HG03108 (cell line): ENCODE data around the gene BUB1B.
"Not testable (repeated sequence)": the region's sequence is repeated elsewhere in the genome, so short reads cannot be mapped to it uniquely, and the experiment has no call there.

ENCODE experiments used
- ATAC-seq: cut with Tn5 transposase; IDR thresholded peaks from one replicate; pipeline ENCODE4 v1.9.1; 2021; ENCODE audit warnings: moderate library complexity; ENCODE audit not compliant: unreplicated experiment

The BUB1B gene, protein sequence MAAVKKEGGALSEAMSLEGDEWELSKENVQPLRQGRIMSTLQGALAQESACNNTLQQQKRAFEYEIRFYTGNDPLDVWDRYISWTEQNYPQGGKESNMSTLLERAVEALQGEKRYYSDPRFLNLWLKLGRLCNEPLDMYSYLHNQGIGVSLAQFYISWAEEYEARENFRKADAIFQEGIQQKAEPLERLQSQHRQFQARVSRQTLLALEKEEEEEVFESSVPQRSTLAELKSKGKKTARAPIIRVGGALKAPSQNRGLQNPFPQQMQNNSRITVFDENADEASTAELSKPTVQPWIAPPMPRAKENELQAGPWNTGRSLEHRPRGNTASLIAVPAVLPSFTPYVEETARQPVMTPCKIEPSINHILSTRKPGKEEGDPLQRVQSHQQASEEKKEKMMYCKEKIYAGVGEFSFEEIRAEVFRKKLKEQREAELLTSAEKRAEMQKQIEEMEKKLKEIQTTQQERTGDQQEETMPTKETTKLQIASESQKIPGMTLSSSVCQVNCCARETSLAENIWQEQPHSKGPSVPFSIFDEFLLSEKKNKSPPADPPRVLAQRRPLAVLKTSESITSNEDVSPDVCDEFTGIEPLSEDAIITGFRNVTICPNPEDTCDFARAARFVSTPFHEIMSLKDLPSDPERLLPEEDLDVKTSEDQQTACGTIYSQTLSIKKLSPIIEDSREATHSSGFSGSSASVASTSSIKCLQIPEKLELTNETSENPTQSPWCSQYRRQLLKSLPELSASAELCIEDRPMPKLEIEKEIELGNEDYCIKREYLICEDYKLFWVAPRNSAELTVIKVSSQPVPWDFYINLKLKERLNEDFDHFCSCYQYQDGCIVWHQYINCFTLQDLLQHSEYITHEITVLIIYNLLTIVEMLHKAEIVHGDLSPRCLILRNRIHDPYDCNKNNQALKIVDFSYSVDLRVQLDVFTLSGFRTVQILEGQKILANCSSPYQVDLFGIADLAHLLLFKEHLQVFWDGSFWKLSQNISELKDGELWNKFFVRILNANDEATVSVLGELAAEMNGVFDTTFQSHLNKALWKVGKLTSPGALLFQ

DNA sequence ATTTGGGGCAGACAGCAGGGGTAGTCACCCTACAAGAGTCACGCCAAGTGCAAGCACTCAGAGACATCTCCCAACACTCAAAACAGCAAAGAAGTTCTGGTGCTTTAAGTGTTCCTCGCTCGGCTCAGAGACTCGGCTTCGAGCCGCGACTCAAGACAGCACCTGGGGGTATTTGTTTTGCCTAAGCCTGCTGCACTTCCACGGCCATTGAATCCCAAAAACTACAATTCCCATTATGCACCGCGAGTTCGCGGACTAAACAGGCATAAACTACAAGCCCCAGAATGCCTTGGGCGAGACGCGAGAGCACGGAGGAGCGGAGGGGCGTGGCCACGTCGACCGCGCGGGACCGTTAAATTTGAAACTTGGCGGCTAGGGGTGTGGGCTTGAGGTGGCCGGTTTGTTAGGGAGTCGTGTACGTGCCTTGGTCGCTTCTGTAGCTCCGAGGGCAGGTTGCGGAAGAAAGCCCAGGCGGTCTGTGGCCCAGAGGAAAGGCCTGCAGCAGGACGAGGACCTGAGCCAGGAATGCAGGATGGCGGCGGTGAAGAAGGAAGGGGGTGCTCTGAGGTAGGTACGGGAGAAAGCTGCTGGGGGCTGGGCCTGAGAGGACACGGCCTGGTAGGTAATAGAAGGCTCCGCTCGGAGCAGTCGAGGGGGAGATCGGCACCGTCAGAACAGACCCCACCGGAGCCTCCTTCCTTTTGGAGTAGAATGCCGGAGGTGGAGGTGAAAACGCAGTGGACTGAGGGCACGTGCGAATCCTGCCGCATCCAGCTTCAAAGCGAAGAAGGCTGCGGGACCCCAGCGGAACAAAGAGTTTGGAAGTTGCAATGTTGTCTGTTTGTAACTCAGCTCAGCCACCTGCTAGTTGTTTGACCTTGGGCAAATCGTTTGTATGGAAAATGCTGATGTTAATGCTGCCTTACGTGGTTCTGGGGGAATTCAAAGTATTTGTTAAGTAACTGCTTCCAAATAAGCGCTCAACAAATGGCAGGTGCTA, at the start of gene BUB1B:
TSS of gene BUB1B (plus strand) at position 381 of the 1,000 bp plus-strand sequence. CDS start at position 533, 152 bp downstream.
- peak; percentile 82 for ATAC-seq

DNA sequence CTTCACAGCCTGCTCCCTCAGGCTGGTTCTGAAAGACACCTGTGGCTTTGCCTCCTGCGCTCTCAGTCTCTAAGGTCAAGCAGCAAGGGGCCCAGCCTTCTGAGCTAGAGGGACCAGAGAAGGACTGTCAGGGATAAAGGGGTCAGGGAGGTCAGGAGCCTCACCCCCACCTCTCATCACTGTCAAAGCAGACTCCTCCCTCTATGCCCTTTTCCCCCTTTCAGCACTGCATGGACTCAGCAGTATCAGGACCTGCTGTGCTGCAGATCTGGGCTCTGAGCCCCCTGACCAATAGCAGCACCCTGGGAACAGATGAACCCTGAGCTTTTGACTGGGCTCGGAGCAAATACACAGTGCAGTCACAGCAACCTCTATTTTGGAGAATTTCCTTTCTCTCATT, 49.0 kb upstream of the BUB1B start:
- no peak for ATAC-seq

DNA sequence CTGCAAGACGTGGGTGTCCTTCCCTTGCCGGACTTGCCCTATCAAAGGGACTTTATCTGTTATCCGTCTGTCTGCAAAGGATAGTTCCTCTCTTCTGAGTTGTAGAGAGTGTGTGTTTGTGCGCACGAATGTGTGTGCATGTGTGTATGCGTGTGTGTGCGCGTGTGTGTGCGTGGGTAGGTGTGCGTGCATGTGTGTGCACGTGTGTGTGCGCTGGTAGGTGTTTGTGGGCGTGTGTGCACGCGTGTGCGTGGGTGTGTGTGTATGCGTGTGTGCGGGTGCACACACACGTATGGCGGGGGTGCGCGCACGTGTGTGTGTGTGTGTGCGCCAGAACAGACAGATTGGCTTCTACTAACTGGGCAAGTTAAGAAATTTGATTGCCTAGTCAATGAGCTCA, 48.1 kb upstream of the BUB1B start:
- ATAC-seq: no peak

DNA sequence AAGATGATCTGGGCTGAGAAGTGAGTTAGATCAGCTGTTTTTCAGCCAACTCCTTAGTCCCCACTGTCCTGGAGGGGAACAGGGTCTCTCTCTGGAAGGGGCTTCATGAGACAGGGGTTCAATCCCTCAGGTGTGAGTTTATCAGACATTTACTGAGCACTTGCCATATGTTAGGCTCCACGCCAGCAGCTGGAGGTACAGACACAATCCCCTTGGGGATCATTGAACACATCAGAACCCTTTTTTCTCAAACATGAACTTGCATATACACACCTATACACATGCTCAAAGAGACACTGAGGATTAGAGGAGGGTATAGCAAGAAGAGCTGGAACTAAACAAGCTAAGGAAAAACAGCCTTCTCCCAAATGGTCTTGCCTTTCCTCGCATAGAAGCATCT, 46.7 kb upstream of the BUB1B start:
- no peak for ATAC-seq

DNA sequence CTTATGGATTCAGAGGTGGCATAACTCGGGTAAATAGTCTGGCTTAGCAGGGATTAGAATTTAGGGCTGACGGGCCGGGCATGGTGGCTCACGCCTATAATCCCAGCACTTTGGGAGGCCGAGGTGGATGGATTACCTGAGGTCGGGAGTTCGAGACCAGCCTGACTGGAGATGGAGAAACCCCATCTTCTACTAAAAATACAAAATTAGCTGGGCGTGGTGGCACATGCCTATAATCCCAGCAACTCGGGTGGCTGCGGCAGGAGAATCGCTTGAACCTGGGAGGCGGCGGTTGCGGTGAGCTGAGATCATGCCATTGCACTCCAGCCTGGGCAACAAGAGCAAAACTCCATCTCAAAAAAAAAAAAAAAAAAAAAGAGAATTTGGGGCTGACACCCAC, 45.8 kb upstream of the BUB1B start:
- ATAC-seq: not testable (repeated sequence)

DNA sequence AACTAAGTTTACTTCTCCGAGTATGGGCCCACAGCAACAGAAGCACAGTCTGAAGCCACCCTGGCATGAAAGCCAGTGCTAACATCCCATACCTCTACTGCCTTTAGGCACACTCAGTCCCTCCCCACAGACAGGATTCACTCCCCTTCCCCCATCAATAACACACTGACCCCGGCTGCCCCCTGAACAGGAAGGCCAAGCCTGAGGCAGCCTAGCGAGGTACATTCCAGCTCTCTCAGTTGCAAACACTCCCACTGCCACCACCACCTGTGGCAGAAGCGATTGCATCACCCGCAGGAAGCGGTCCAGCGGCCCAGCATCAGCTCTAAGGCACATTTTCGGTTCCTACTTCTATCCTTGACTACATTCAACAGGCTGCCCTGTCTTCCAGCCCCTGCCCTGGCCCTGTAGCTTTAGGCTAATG, 45.2 kb upstream of the BUB1B start:
- ATAC-seq: peak; percentile 94

DNA sequence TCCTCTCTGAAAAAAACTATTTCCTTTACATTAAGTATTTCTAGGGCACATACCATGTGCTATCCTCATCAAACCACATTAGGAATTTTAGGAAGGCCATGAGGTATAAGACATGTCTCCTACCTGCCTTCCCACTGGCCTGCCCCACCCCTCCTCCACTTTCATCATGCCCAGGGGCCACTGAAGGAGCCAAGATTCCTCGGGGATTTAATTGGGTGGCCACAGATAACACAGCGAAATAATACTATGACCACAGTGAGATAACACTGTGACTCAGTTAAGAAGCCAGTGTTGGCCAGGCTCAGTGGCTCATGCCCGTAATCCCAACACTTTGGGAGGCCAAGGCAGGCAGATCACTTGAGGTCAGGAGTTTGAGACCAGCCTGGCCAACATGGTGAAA, 42.4 kb upstream of the BUB1B start:
- no peak for ATAC-seq

DNA sequence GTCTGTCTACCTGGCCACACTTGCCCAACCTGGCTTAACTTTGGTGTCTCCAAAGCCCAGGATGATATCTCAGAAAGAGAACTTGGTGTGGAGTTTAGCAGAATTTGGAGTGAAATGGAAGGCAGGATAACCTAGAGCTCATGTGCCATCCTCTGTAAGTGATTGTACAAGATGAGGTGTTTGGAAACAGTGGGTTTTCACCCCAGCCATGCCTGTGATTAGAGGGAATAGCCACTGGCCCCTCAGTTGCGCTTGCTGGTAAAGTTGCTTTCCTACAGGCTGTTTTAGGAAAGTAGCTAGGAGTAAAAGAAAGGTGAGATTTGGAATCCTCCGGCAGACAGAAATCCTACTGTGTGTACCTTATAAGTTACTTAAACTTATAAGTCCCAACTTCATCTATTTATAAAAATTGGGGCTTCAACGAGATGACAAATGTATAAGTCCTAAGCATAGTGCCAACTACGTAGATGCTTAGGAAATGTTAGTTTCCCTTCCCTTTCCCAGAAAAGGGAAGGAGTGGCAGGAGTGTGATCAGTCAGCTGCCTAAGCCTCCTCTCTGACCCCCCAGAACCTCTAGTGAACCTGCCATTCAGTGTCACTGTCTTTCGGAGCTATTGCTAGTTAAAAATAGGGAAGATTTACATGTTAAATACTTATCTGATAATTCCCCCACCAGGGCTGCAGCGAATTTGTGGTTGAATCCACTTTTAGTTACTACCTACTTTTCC, 38.8 kb upstream of the BUB1B start:
- ATAC-seq: no peak

DNA sequence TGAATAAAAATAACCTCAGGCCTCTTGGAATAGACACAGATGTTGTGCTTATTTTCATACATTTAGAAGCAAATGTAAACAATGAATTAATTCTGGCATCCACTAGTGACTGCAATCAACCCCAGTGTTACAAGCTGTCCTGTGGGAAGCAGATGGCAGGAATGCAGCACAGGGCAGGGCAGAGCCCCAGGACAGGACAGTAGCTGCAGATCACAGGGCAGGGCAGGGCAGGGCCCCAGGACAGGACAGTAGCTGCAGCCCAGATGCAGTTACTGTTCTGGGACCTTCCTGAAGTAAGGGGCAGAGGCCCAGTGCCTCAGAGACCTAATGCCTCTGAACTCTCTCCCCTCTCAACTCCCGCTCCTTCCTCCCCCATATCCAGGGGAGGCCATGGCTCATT, 37.9 kb upstream of the BUB1B start:
- not testable (repeated sequence) for ATAC-seq

DNA sequence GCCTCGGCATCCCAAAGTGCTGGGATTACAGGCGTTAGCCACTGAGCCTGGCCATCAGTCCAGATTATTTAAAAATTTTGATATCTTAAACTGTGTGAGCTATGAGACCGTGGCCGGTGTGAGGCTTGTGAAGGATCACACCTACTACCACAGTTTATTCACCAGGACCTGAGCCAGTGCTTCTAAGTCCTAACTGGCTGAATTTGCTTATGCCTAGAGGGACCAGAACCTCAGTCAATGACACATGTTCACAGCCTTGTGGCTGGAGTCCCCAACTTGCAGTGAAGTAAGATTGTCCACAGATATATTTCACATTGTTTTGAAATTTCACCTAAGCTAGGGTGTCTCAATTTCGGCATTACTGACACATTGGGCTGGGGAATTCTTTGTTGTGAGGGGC, 37.0 kb upstream of the BUB1B start:
- ATAC-seq: not testable (repeated sequence)

DNA sequence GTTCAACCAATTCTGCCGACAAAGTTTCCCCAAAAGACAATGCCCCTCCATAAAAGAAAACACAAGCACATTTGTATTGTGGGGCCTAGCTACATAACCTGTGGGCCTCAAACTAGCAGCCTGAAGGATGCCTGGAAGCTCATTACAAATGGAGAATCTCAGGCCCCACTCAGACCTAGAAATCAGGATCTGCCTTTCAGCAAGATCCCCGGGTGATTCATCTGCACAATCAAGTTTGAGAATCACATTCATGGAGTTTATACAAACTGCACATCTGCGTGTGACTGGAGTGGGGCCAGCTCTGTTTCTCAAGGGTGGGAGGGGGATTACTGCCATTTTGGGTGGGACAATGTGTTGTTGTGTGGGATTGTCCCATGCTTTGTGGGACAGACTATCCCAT, 36.5 kb upstream of the BUB1B start:
- not testable (repeated sequence) for ATAC-seq

DNA sequence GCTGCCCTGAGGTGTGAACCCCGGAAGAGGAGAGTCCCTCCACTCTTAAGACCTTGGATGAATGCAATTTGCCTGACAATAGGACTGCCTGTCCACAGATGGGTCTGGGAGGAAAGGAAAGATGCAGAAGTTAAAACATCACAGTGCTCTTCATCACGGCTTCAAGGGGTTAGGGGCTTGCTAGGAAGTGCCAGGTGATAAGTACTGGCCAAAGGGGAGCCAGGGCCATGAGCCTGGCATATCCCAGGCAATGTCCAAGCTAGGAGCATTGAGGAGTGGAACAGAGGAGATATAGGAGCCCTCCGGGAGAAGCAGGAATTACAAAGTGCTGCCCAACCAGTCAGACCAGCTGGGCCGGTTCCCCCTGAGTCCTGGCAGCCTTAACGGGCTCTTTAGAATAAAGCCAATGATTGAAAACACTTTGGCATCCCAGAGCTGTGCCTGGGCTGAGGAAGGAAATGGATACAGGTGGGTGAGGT, 36.0 kb upstream of the BUB1B start:
- not testable (repeated sequence) for ATAC-seq

DNA sequence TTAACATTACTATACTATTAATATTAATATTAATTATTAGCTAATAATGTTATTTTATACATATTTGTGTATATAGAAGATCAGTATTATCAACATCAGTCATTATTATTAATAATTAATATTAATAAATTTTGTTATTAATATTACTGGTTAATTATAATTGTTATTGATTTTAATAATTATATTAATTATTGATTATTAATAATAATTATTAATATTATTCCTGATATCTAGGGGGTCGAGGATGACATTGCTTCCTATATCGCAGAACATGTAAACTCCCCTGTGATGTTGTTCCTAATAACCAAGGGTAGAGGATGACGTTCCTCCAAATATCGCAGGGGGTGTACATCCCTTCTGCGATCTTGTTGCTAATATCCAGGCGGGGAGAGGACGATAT, 34.9 kb upstream of the BUB1B start:
- no peak for ATAC-seq

DNA sequence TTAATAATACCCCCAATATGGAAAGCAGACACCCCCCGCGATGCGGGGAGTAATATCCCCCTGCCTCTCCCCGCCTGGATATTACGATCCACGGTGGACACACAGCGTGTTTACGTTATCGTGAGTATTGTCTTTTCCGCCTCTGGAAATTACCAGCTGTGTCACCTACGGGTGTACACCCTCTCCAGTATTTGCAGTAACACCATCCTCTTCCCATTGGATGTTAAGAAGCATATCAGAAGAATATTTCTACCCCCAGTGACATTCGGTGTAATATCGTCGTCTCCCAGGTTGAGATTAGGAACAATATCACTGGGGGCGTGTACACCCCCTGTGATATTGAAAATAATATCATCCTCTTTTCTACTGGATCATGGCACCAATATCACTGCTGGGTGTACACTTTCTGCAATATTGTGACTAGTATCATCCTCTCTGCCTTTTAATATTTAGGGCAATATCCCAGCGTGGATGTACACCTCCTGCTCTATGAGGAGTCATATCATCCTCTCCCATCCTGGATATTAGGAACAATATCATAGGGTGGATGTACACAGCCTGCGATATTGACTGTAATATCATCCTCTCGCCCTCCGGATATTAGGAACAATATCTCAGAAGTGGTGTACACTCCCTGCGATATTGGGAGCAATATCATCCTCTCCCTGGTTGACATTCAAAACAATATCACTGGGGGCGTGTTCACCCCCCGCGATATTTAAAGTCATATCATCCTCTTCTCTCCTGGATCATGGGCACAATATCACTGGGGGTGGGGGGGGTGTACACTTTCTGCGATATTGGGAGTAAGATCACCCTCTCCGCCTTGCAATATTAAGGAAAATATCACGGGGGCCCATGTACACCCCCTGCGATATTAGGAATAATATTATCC, 31.9 kb upstream of the BUB1B start:
- no peak for ATAC-seq

DNA sequence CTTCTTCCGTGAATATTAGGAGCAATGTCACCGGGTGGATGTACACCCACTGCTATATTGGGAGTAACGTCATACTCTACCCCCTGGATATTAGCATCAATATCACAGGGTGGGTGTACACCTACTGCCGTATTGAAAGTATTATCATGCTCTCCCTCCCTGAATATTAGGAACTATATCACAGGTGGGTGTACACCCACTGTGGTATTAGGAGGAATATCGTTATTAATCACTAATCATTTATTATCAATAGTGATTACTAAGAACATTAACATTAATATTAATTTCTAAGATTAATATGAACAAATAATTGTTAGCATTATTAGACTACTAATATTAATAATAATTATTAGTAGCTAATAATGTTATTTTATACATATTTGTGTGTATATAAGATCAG, 30.8 kb upstream of the BUB1B start:
- ATAC-seq: no peak

DNA sequence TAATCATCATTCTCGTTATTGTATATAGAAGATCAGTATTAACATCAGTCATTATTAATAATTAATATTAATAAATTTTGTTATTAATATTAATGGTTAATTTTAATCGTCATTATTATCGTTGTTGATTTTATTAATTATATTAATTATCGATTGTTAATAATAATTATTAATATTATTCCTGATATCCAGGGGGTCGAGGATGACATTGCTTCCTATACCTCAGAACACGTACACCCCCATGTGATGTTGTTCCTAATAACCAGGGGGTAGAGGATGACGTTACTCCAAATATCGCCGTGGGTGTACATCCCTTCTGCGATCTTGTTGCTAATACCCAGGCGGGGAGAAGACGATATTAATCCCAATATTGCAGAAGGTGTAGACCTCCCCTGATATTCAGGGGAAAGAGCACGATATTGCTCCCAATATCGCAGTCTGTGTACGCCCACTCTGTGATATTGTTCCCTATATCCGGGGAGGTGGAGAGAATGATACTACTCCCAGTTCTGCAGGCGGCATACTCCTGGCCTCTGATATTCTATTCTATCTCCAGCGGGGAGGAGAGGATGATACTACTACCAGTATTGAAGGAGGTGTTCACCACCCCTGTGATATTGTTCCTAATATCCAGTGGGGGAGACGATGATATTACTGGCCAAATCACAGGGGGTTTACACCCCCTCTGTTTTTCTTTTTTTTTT, 29.9 kb upstream of the BUB1B start:
- ATAC-seq: no peak

DNA sequence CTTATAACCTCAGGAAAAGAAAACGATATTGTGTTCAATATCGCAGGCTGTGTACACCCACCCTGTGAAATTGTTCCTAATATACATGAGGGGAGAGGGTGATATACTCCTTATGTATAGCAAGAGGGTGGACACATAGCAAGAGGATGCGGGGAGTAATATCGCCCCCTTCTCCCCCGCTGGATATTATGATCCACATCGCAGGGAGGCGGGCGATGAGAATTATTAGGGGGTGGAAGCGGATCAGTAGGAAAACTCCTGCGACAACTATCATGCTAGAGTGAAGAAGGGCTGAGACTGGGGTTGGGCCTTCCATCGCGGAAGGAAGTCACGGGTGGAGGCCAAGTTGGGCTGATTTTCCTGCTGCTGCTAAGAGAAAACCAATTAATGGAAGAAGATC, 27.3 kb upstream of the BUB1B start:
- no peak for ATAC-seq

DNA sequence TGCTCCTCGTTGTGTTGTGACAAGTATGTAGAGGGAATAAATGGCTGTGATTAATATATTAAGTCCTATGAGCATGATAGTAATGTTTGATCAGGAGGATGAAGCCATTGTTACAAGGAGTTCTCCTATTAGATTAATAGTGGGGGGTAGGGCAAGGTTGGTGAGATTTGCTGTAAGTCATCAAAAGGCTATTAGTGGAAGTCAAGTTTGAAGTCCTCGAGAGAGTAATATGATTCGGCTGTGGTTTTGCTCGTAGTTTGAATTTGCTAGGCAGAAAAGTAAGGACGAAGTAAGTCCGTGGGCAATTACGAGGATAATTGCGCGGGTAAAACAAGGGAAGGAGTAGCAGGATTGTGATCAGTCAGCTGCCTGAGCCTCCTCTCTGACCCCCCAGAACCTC, 26.0 kb upstream of the BUB1B start:
- ATAC-seq: no peak
